Tibial nerve (tissue), 4 donors: ENCODE results near the gene CFAP57. TPM values are rescaled to one million over a fixed set of nuclear protein-coding genes. Genes with fewer than 3 reads are reported as not detected.

Source experiments
- DNase-seq, 2 donors: peaks; one replicate each; pipeline ENCODE4 v3.0.0-alpha.2; 2019; ENCODE audit warnings: low spot score in 2 of 2
- H3K27ac ChIP-seq, 4 donors: fragments of 200-600 bp; sonication (generic) in 3 of 4; one replicate each; pipeline ENCODE4 v1.5.1; 2017 to 2019; ENCODE audit warnings: mild to moderate bottlenecking in 1 of 4
- H3K27me3 ChIP-seq, 2 donors: fragments of 200-600 bp; sonication (generic) in 1 of 2; one replicate each; pipeline versions ENCODE4 v1.5.1 to v1.6.0; 2017 to 2019
- H3K36me3 ChIP-seq, 3 donors: fragments of 200-600 bp; sonication (generic); one replicate each; pipeline ENCODE4 v1.5.1; 2018 to 2019
- H3K4me1 ChIP-seq, 4 donors: fragments of 200-600 bp; sonication (generic) in 3 of 4; one replicate each; pipeline ENCODE4 v1.5.1; 2017 to 2019
- H3K4me3 ChIP-seq, 4 donors: fragments of 200-600 bp; sonication (generic) in 3 of 4; one replicate each; pipeline ENCODE4 v1.5.1; 2017 to 2019; ENCODE audit warnings: mild to moderate bottlenecking in 1 of 4, moderate library complexity in 1 of 4
- H3K9me3 ChIP-seq, 4 donors: fragments of 200-600 bp; sonication (generic) in 3 of 4; one replicate each; pipeline ENCODE4 v1.5.1; 2017 to 2019
- CTCF ChIP-seq, 5 experiments: fragments of 200-600 bp in 3 of 5; fragments of 450-650 bp in 2 of 5; sonication (generic) in 3 of 5; IDR thresholded peaks; one replicate each; pipeline ENCODE4 v1.5.1; 2016 to 2019; ENCODE audit warnings: antibody characterized with exemption in 5 of 5, mild to moderate bottlenecking in 3 of 5, moderate library complexity in 2 of 5
- EP300 ChIP-seq, 2 donors: sonication (generic); formaldehyde crosslinking; IDR thresholded peaks; one replicate each; pipeline ENCODE4 v1.6.1; 2017; ENCODE audit warnings: antibody characterized with exemption in 2 of 2, mild to moderate bottlenecking in 1 of 2
- POLR2A ChIP-seq, 2 donors: fragments of 450-650 bp; IDR thresholded peaks; one replicate each; pipeline ENCODE4 v1.6.1; 2017; ENCODE audit warnings: antibody characterized with exemption in 2 of 2, mild to moderate bottlenecking in 2 of 2, moderate library complexity in 2 of 2
- WGBS, 2 donors: methylation state at CpG; one replicate each; pipeline ENCODE4 v1.1.5; 2018; 5-methylcytosine and 5-hydroxymethylcytosine counted together
- total RNA-seq, 4 donors: library from RNA; depleted of rRNA; stranded (reverse); fragments of >200 nt; gene quantifications; one replicate each; pipeline ENCODE4 v1.1.0, GENCODE V29; 2016

Gene CFAP57
- total RNA-seq, 4 donors from 2014 or later: 0.21 to 0.30 (median 0.22) TPM; not detected in 1

- Histone ChIP-seq H3K9me3 (peaks cover 0 to 4% (median 2%) of the 10 kb centered on the region in 4 donors), H3K27ac (no peak overlapping the region), H3K4me1 (no peaks in the 10 kb centered on the region), H3K27me3 (no peaks in the 10 kb centered on the region), H3K36me3 (no peaks in the 10 kb centered on the region), H3K4me3 (no peak overlapping the region)
- WGBS, 2 donors: 74 to 75% methylated on average over 3 of the region's 3 CpGs
- no peak for DNase-seq
- TF ChIP-seq CTCF (IDR thresholded peaks at IDR 0.05) (no peak), EP300 (IDR thresholded peaks at IDR 0.05) (no peak), POLR2A (IDR thresholded peaks at IDR 0.05) (no peak)
These were observed 12.9 kb downstream of the CFAP57 start for GRCh38 chr1:43184995-43185394.

- Histone ChIP-seq H3K36me3 (no peaks in the 10 kb centered on the region), H3K27ac (no peak overlapping the region), H3K27me3 (no peaks in the 10 kb centered on the region), H3K4me1 (no peaks in the 10 kb centered on the region), H3K4me3 (no peak overlapping the region), H3K9me3 (peaks cover 0 to 10% (median 4%) of the 10 kb centered on the region in 4 donors)
- no peak for DNase-seq
- TF ChIP-seq EP300 (IDR thresholded peaks at IDR 0.05): no peak
- no peak for TF ChIP-seq CTCF (IDR thresholded peaks at IDR 0.05)
- TF ChIP-seq POLR2A (IDR thresholded peaks at IDR 0.05): no peak
- WGBS, 2 donors: 83 to 94% methylated on average over 1 of the region's 1 CpG
These were observed 16.0 kb downstream of the CFAP57 start for GRCh38 chr1:43188106-43188505.

- H3K27me3 ChIP-seq: no peaks in the 10 kb centered on the region
- H3K27ac ChIP-seq: no peak overlapping the region
- no peak for TF ChIP-seq CTCF (IDR thresholded peaks at IDR 0.05)
- no peak for TF ChIP-seq EP300 (IDR thresholded peaks at IDR 0.05)
- no peak for TF ChIP-seq POLR2A (IDR thresholded peaks at IDR 0.05)
- no peaks in the 10 kb centered on the region for H3K36me3 ChIP-seq
- peaks cover 0 to 24% (median 2%) of the 10 kb centered on the region in 4 donors for H3K9me3 ChIP-seq
- H3K4me3 ChIP-seq: no peak overlapping the region
- no peaks in the 10 kb centered on the region for H3K4me1 ChIP-seq
- no peak for DNase-seq
These were observed 22.4 kb downstream of the CFAP57 start for GRCh38 chr1:43194509-43194908.

GRCh38 chr1:43197343-43198127 lies 25.4 kb downstream of the CFAP57 start:
- H3K27ac ChIP-seq: no peak overlapping the region
- TF ChIP-seq CTCF (IDR thresholded peaks at IDR 0.05): no peak
- TF ChIP-seq POLR2A (IDR thresholded peaks at IDR 0.05): no peak
- no peak for TF ChIP-seq EP300 (IDR thresholded peaks at IDR 0.05)
- peaks cover 0 to 14% (median 0%) of the 10 kb centered on the region in 4 donors for H3K9me3 ChIP-seq
- WGBS, 2 donors: 87 to 90% methylated on average over 7 of the region's 7 CpGs
- H3K4me3 ChIP-seq: no peak overlapping the region
- no peaks in the 10 kb centered on the region for H3K4me1 ChIP-seq
- H3K36me3 ChIP-seq: no peaks in the 10 kb centered on the region
- DNase-seq: no peak
- H3K27me3 ChIP-seq: no peaks in the 10 kb centered on the region

- Histone ChIP-seq H3K27me3 (no peaks in the 10 kb centered on the region), H3K27ac (no peak overlapping the region), H3K36me3 (no peaks in the 10 kb centered on the region), H3K4me3 (no peak overlapping the region), H3K4me1 (no peaks in the 10 kb centered on the region), H3K9me3 (peaks cover 0 to 13% (median 0%) of the 10 kb centered on the region in 4 donors)
- no peak for TF ChIP-seq EP300 (IDR thresholded peaks at IDR 0.05)
- TF ChIP-seq POLR2A (IDR thresholded peaks at IDR 0.05): no peak
- no peak for TF ChIP-seq CTCF (IDR thresholded peaks at IDR 0.05)
- 53 to 56% methylated on average over 8 of the region's 8 CpGs for whole genome bisulfite sequencing, 2 donors
- no peak for DNase-seq
These were observed 27.1 kb downstream of the CFAP57 start for GRCh38 chr1:43199093-43199726.
